Right lobe of liver (tissue), 6 donors: Measurements from ENCODE around the gene SUB1. TPM values are rescaled to one million over a fixed set of nuclear protein-coding genes. Genes with fewer than 3 reads are reported as not detected.
A peak's percentile ranks its signal among the peaks of the same experiment; 100 is the strongest.

ENCODE experiments used
- ATAC-seq, 4 donors: fragments of 200-7000 bp; cut with Tn5 transposase; one replicate each; pipeline ENCODE4 v1.9.1; 2020; ENCODE audit warnings: mild to moderate bottlenecking in 4 of 4, moderate library complexity in 4 of 4
- DNase-seq, 3 donors: peaks; one replicate each; pipeline ENCODE4 v3.0.0-alpha.2; 2020
- H3K27ac ChIP-seq, 3 donors: fragments of 200-600 bp; one replicate each; pipeline ENCODE4 v1.8.0; 2022
- H3K27me3 ChIP-seq, 2 donors: fragments of 200-600 bp; one replicate each; pipeline ENCODE4 v1.8.0; 2022
- H3K36me3 ChIP-seq, 4 donors: fragments of 200-600 bp; sonication (generic) in 1 of 4; one replicate each; pipeline versions ENCODE4 v1.5.1 to v1.8.0; 2017 to 2022; ENCODE audit warnings: control low read depth in 1 of 4
- H3K4me1 ChIP-seq, 4 donors: fragments of 200-600 bp; sonication (generic) in 1 of 4; one replicate each; pipeline versions ENCODE4 v1.5.1 to v1.8.0; 2017 to 2022; ENCODE audit warnings: control low read depth in 1 of 4
- H3K4me3 ChIP-seq, 3 donors: fragments of 200-600 bp; one replicate each; pipeline ENCODE4 v1.8.0; 2022
- H3K9me3 ChIP-seq, 4 donors: fragments of 200-600 bp; sonication (generic) in 1 of 4; one replicate each; pipeline versions ENCODE4 v1.5.1 to v1.8.0; 2017 to 2022; ENCODE audit warnings: control low read depth in 1 of 4
- CTCF ChIP-seq, 4 donors: fragments of 200-600 bp in 3 of 4; fragments of 450-650 bp in 1 of 4; IDR thresholded peaks; one replicate each; pipeline versions ENCODE4 v1.5.1 to v1.8.0; 2016 to 2022; ENCODE audit warnings: antibody characterized with exemption in 4 of 4, mild to moderate bottlenecking in 2 of 4
- POLR2A ChIP-seq: fragments of 450-650 bp; IDR thresholded peaks from one replicate; pipeline ENCODE4 v1.6.1; 2017; ENCODE audit warnings: antibody characterized with exemption, mild to moderate bottlenecking
- WGBS: methylation state at CpG from one replicate; pipeline ENCODE4 v1.1.6; 2018; ENCODE audit warnings: low coverage, low lambda C conversion rate; ENCODE audit not compliant: insufficient coverage; ENCODE audit errors: missing lambda C conversion rate; 5-methylcytosine and 5-hydroxymethylcytosine counted together
- intact Hi-C, 2 donors: fragments of 100-400 bp; cut with DNase I; formaldehyde crosslinking; loops; one replicate each; pipeline versions ENCODE4 v1.11.2 to v1.14.1; 2022
- total RNA-seq, 6 experiments: library from RNA; depleted of rRNA in 2 of 6; stranded (reverse); fragments of >200 nt in 2 of 6; fragmentation: NEBNext Ultra II Directional in 3 of 6; extraction: Animal tissue kit (Norgen Biotek cat#: 25700) in 3 of 6; gene quantifications; one replicate each; pipeline versions ENCODE4 v1.1.0 to v1.2.4, GENCODE V29; 2016 to 2023
- donor health status: DM: no; HTN: yes; CAD: no.
- donor health status: DM: no; HTN: no; CAD: no.
- donor health status: DM: no; HTN: no; CAD: no.
- donor health status: DM: no; HTN: yes; CAD: no.
- donor health status: DM: no; HTN: yes; CAD: no.

Gene SUB1
- total RNA-seq, 6 experiments from 2014 or later, result 52.5 to 124 (median 94.9) TPM

GRCh38 chr5:32597041-32597629, 11.8 kb downstream of the SUB1 start:
- intact Hi-C loops, result no loop called here
- WGBS, result 36% methylated on average over 2 of the region's 2 CpGs
- no peaks in the 10 kb centered on the region for H3K27me3 ChIP-seq
- no peak overlapping the region for H3K27ac ChIP-seq
- peaks cover 0 to 76% (median 30%) of the 10 kb centered on the region in 4 donors for H3K36me3 ChIP-seq
- no peak overlapping the region for H3K4me3 ChIP-seq
- ATAC-seq, result no peak
- H3K4me1 ChIP-seq, result peaks cover 0 to 12% (median 0%) of the 10 kb centered on the region in 4 donors
- TF ChIP-seq CTCF (IDR thresholded peaks at IDR 0.05) (no peak), POLR2A (no peak)
- no peaks in the 10 kb centered on the region for H3K9me3 ChIP-seq
- DNase-seq, result no peak

GRCh38 chr5:32598260-32598937, 13.0 kb downstream of the SUB1 start:
- Histone ChIP-seq H3K4me3 (no peak overlapping the region), H3K27ac (no peak overlapping the region), H3K9me3 (no peaks in the 10 kb centered on the region), H3K4me1 (peaks cover 0 to 12% (median 0%) of the 10 kb centered on the region in 4 donors), H3K36me3 (peaks cover 0 to 75% (median 25%) of the 10 kb centered on the region in 4 donors), H3K27me3 (no peaks in the 10 kb centered on the region)
- WGBS, result 71% methylated on average over 3 of the region's 3 CpGs
- no peak for TF ChIP-seq CTCF (IDR thresholded peaks at IDR 0.05)
- TF ChIP-seq POLR2A, result no peak
- intact Hi-C loops, result no loop called here
- no peak for DNase-seq
- no peak for ATAC-seq

DNA sequence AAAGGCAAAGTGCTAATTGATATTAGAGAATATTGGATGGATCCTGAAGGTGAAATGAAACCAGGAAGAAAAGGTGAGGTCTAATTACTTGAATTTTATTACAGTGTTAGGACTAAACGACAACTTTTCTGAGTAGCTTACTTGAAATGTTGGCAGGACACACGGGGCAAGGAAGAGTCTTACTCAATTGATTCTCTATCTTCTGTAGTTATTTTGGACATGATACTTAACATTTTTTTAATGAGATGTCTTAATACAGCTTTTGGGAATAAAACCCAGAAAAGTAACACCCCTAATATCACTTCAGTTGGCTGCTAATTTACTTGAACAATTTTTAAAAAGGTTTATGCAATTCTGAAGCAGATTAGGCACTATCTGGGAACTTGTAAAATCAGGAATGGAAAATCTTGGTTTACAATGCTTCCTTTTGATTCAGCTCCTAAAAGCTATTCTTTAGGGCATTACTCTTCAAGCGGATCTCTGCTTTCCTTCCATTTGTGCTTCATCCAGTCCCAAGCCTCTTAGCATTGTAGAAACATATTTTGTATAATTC, 13.7 kb downstream of the SUB1 start:
- H3K4me3 ChIP-seq, result no peak overlapping the region
- peaks cover 0 to 12% (median 0%) of the 10 kb centered on the region in 4 donors for H3K4me1 ChIP-seq
- ATAC-seq (no peak), DNase-seq (no peak)
- no peaks in the 10 kb centered on the region for H3K27me3 ChIP-seq
- no peak for TF ChIP-seq CTCF (IDR thresholded peaks at IDR 0.05)
- TF ChIP-seq POLR2A, result no peak
- intact Hi-C loops, result no loop called here
- no peaks in the 10 kb centered on the region for H3K9me3 ChIP-seq
- H3K27ac ChIP-seq, result no peak overlapping the region
- 68% methylated on average over 3 of the region's 3 CpGs for WGBS
- peaks cover 0 to 70% (median 22%) of the 10 kb centered on the region in 4 donors for H3K36me3 ChIP-seq

DNA sequence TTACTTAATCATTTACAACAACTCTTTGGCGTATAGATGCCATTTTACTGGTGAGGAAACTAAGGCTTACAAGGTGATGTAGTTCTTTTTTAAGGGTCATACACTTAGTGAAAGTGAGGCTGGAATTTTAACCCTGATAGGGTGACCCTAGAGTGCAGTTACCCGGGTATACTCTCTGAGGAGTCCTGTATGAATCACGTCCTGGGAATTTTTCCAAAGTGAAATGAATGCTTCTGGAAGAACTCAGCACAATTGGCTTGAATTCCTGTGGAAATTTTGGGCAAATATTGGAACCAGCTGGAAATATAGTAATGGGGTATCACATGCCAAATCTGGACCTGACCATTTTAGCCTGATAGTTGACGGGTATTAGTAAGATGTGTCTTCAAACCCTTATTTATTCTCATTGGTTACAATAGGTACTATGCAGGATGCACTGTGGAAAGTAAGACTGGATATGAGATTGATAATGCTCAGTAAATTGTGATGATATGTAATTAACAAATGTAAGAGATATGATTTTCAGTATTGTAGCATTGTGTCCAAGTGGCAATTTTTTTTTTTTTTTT, 14.8 kb downstream of the SUB1 start:
- TF ChIP-seq POLR2A (no peak), CTCF (IDR thresholded peaks at IDR 0.05) (no peak)
- 81% methylated on average over 4 of the region's 4 CpGs for WGBS
- DNase-seq (no peak), ATAC-seq (peak in 2 of 4 donors; percentile 26 to 63)
- H3K27ac ChIP-seq, result no peak overlapping the region
- H3K4me3 ChIP-seq, result no peak overlapping the region
- no peaks in the 10 kb centered on the region for H3K9me3 ChIP-seq
- peaks cover 0 to 12% (median 0%) of the 10 kb centered on the region in 4 donors for H3K4me1 ChIP-seq
- intact Hi-C loops, result no loop called here
- H3K27me3 ChIP-seq, result no peaks in the 10 kb centered on the region
- H3K36me3 ChIP-seq, result peaks cover 0 to 59% (median 19%) of the 10 kb centered on the region in 4 donors
